Breast epithelium (tissue), 3 donors: ENCODE results near the gene COPS7B.
"Not testable (repeated sequence)": the region's sequence is repeated elsewhere in the genome, so short reads cannot be mapped to it uniquely, and the experiment has no call there.

Source experiments
- POLR2A ChIP-seq: fragments of 450-650 bp; IDR thresholded peaks from one replicate; pipeline ENCODE4 v1.6.1; 2016; ENCODE audit warnings: antibody characterized with exemption, mild to moderate bottlenecking, moderate library complexity
- TF ChIP-seq, protein P1 (sequence below), 3 donors: fragments of 450-650 bp; IDR thresholded peaks; one replicate each; pipeline ENCODE4 v1.5.1; 2016 to 2017; ENCODE audit warnings: antibody characterized with exemption in 3 of 3, mild to moderate bottlenecking in 3 of 3, moderate library complexity in 3 of 3

DNA sequence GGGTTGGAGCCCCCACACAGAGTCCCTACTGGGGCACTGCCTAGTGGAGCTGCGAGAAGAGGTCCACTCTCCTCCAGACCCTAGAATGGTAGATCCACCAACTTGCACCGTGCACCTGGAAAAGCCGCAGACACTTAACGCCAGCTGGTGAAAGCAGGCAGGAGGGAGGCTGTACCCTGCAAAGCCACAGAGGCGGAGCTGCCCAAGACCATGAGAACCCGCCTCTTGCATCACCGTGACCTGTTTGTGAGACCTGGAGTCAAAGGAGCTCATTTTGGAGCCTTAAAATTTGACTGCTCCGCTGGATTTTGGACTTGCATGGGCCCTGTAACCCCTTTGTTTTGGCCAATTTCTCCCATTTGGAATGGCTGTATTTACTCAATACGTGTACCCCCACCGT, 37.2 kb upstream of the COPS7B start:
- not testable (repeated sequence) for TF ChIP-seq POLR2A
- TF ChIP-seq, protein P1, sequence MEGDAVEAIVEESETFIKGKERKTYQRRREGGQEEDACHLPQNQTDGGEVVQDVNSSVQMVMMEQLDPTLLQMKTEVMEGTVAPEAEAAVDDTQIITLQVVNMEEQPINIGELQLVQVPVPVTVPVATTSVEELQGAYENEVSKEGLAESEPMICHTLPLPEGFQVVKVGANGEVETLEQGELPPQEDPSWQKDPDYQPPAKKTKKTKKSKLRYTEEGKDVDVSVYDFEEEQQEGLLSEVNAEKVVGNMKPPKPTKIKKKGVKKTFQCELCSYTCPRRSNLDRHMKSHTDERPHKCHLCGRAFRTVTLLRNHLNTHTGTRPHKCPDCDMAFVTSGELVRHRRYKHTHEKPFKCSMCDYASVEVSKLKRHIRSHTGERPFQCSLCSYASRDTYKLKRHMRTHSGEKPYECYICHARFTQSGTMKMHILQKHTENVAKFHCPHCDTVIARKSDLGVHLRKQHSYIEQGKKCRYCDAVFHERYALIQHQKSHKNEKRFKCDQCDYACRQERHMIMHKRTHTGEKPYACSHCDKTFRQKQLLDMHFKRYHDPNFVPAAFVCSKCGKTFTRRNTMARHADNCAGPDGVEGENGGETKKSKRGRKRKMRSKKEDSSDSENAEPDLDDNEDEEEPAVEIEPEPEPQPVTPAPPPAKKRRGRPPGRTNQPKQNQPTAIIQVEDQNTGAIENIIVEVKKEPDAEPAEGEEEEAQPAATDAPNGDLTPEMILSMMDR (IDR thresholded peaks at IDR 0.05) = not testable (repeated sequence)
